Measurements from ENCODE around the gene ZP2. TPM values are rescaled to one million over a fixed set of nuclear protein-coding genes. Genes with fewer than 3 reads are reported as not detected.

The ZP2 gene
- total RNA-seq, 1 experiment from 2014 or later, result not detected

DNA sequence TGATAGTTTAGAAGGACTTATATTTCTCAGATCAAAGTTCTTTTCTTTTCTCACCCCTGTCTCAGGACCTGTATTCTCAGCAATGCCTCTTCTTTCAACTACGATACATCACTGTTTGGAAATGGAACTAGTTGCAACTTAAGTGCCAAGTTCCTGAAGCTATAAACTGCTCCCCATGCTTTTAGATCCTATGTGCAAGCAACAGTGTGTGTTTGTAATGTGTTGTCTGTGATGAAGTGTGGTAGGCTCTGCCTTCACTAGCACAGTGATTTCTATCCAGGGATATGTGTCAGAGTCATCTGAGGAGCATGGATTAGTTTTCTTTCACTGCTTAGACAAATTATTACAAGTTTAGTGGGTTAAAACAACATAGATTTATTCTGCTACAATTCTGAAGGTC, 18.4 kb downstream of the ZP2 start:
- POLR2A ChIA-PET (ENCODE audit: unreplicated experiment), result no interaction called here
- Histone ChIP-seq H3K27me3 (ENCODE audit: insufficient read depth, low read depth) (peaks cover 43% of the 10 kb centered on the region), H3K36me3 (ENCODE audit: low read depth) (no peaks in the 10 kb centered on the region), H3K9me2 (ENCODE audit: insufficient read depth) (no peaks in the 10 kb centered on the region), H3K27ac (no peak overlapping the region), H3K79me2 (ENCODE audit: low read depth) (no peaks in the 10 kb centered on the region), H2AFZ (no peak overlapping the region), H4K20me1 (ENCODE audit: insufficient read depth) (no peaks in the 10 kb centered on the region), H3F3A (ENCODE audit: insufficient read depth, low read depth) (no peaks in the 10 kb centered on the region; the same call in 1 of the 2 replicates), H3K4me3 (no peak overlapping the region), H3K4me1 (replicated peaks; ENCODE audit: insufficient read depth) (peaks cover 9% of the 10 kb centered on the region; the same call in 1 of the 2 replicates), H3K9me3 (ENCODE audit: insufficient read depth, low read depth) (no peaks in the 10 kb centered on the region), H3K4me2 (no peak overlapping the region)
- intact Hi-C loops (cut with micrococcal nuclease; ENCODE audit: unreplicated experiment), result no loop called here
- no TSS peak for BruUV-seq (replicated peaks)
- no peak for DNase-seq
- CTCF ChIA-PET, result no interaction called here
- TF ChIP-seq EZH2 (IDR thresholded peaks at IDR 0.05; ENCODE audit: low read depth), result no peak
- TF ChIP-seq, protein P1, sequence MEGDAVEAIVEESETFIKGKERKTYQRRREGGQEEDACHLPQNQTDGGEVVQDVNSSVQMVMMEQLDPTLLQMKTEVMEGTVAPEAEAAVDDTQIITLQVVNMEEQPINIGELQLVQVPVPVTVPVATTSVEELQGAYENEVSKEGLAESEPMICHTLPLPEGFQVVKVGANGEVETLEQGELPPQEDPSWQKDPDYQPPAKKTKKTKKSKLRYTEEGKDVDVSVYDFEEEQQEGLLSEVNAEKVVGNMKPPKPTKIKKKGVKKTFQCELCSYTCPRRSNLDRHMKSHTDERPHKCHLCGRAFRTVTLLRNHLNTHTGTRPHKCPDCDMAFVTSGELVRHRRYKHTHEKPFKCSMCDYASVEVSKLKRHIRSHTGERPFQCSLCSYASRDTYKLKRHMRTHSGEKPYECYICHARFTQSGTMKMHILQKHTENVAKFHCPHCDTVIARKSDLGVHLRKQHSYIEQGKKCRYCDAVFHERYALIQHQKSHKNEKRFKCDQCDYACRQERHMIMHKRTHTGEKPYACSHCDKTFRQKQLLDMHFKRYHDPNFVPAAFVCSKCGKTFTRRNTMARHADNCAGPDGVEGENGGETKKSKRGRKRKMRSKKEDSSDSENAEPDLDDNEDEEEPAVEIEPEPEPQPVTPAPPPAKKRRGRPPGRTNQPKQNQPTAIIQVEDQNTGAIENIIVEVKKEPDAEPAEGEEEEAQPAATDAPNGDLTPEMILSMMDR (conservative IDR thresholded peaks at IDR 0.05), result no peak

DNA sequence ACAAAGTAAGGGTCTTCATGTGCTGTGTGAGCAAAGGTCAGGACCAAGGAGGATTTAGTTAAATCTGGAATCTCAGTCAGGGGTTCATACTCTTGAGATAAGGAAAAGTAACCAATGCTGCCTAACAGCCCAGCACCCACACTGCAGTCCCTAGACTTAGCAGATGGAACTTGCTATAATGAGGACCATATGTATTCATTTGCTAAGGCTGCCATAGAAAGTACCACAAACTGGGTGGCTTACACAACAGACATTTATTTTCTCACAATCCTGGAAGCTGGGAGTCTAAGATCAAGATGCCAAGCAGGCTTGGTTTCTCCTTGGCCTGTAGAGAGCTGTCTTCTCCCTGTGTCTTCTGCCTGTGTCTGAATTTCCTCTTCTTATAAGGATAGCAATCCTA, 20.8 kb downstream of the ZP2 start:
- Histone ChIP-seq H3K4me3 (no peak overlapping the region), H3K79me2 (ENCODE audit: low read depth) (no peaks in the 10 kb centered on the region), H3K27ac (no peak overlapping the region), H3K36me3 (ENCODE audit: low read depth) (no peaks in the 10 kb centered on the region), H4K20me1 (ENCODE audit: insufficient read depth) (no peaks in the 10 kb centered on the region), H3K4me1 (replicated peaks; ENCODE audit: insufficient read depth) (peaks cover 11% of the 10 kb centered on the region; the same call in 1 of the 2 replicates), H3K4me2 (no peak overlapping the region), H2AFZ (no peak overlapping the region), H3K9me2 (ENCODE audit: insufficient read depth) (no peaks in the 10 kb centered on the region), H3K27me3 (ENCODE audit: insufficient read depth, low read depth) (peaks cover 22% of the 10 kb centered on the region), H3K9me3 (ENCODE audit: insufficient read depth, low read depth) (no peaks in the 10 kb centered on the region), H3F3A (ENCODE audit: insufficient read depth, low read depth) (no peaks in the 10 kb centered on the region; the same call in 1 of the 2 replicates)
- intact Hi-C loops (cut with micrococcal nuclease; ENCODE audit: unreplicated experiment), result no loop called here
- TF ChIP-seq, protein P1 (conservative IDR thresholded peaks at IDR 0.05), result no peak
- TF ChIP-seq EZH2 (IDR thresholded peaks at IDR 0.05; ENCODE audit: low read depth), result no peak
- CTCF ChIA-PET, result interaction anchor here (0.7 kb wide), 1 partner anchor 45 kb away, joined by 5 read pairs; no protein-coding TSS in a partner anchor
- BruUV-seq (replicated peaks), result no TSS peak
- POLR2A ChIA-PET (ENCODE audit: unreplicated experiment), result no interaction called here
- no peak for DNase-seq

DNA sequence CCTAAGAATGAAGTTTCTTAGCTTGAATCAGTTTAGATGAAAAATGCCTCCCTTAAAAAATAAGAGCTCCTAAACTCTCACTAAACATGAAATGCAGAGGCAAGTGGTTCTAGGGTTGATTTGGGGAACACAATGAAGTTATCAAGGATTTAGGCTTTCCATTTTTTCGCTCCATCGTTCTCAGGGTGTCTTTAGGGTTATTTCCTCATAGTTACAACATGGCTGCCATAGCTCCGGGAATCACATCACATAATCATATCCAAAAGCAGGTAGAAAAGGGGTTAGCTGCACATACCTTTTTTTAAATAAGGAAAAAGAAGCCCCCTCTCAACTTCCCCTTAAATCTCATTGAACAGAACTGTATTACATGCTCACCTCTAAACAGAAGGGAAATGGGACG, 21.4 kb downstream of the ZP2 start:
- no peak overlapping the region for H3K4me2 ChIP-seq
- DNase-seq, result no peak
- H4K20me1 ChIP-seq (ENCODE audit: insufficient read depth), result no peaks in the 10 kb centered on the region
- H3K36me3 ChIP-seq (ENCODE audit: low read depth), result no peaks in the 10 kb centered on the region
- no peaks in the 10 kb centered on the region for H3K9me3 ChIP-seq (ENCODE audit: insufficient read depth, low read depth)
- H3K4me3 ChIP-seq, result no peak overlapping the region
- H3K79me2 ChIP-seq (ENCODE audit: low read depth), result no peaks in the 10 kb centered on the region
- BruUV-seq (replicated peaks), result no TSS peak
- TF ChIP-seq, protein P1 (conservative IDR thresholded peaks at IDR 0.05), result no peak
- no peak for TF ChIP-seq EZH2 (IDR thresholded peaks at IDR 0.05; ENCODE audit: low read depth)
- no peaks in the 10 kb centered on the region; the same call in 1 of the 2 replicates for H3F3A ChIP-seq (ENCODE audit: insufficient read depth, low read depth)
- H3K27ac ChIP-seq, result no peak overlapping the region
- ChIA-PET POLR2A (ENCODE audit: unreplicated experiment) (no interaction called here), CTCF (interaction anchor here (0.6 kb wide), 1 partner anchor 31 kb away, joined by 3 read pairs; no protein-coding TSS in a partner anchor)
- H3K9me2 ChIP-seq (ENCODE audit: insufficient read depth), result no peaks in the 10 kb centered on the region
- intact Hi-C loops (cut with micrococcal nuclease; ENCODE audit: unreplicated experiment), result no loop called here
- peaks cover 11% of the 10 kb centered on the region; the same call in 1 of the 2 replicates for H3K4me1 ChIP-seq (replicated peaks; ENCODE audit: insufficient read depth)
- peaks cover 16% of the 10 kb centered on the region for H3K27me3 ChIP-seq (ENCODE audit: insufficient read depth, low read depth)
- no peak overlapping the region for H2AFZ ChIP-seq
